H1 (cell line): ENCODE results near the gene PC. TPM values are rescaled to one million over a fixed set of nuclear protein-coding genes. Genes with fewer than 3 reads are reported as not detected.

Experiments used
- CHD2 ChIP-seq: IDR thresholded peaks from 2 replicates; pipeline ENCODE4 v1.6.1; 2012; ENCODE audit warnings: low read length, improper control_type of control experiment
- CTBP2 ChIP-seq: IDR thresholded peaks from 2 replicates; pipeline ENCODE4 v1.7.0; 2011; ENCODE audit warnings: borderline replicate concordance, mild to moderate bottlenecking, moderate library complexity, mixed read lengths, low read length; ENCODE audit not compliant: insufficient read depth, insufficient read length
- E2F6 ChIP-seq: IDR thresholded peaks from 2 replicates; pipeline ENCODE4 v1.6.1; 2012; ENCODE audit warnings: inconsistent platforms
- EGR1 ChIP-seq: IDR thresholded peaks from 2 replicates; pipeline ENCODE4 v1.6.1; 2011; ENCODE audit warnings: low read depth, low read length, borderline replicate concordance
- EP300 ChIP-seq, 2 experiments: IDR thresholded peaks; 1 replicate in 1 of 2; 2 replicates in 1 of 2; pipeline ENCODE4 v1.6.1; 2011 to 2012; ENCODE audit warnings: low read depth in 2 of 2, low read length in 2 of 2, mild to moderate bottlenecking in 2 of 2, borderline replicate concordance in 1 of 2, inconsistent platforms in 1 of 2, moderate library complexity in 1 of 2
- FOSL1 ChIP-seq: IDR thresholded peaks from 2 replicates; pipeline ENCODE4 v1.6.1; 2011; ENCODE audit warnings: mild to moderate bottlenecking, low read depth, low read length, moderate library complexity; ENCODE audit not compliant: insufficient read depth
- GTF2F1 ChIP-seq: IDR thresholded peaks from 2 replicates; pipeline ENCODE4 v1.6.1; 2012; ENCODE audit warnings: low read depth, low read length, improper control_type of control experiment, borderline replicate concordance
- HDAC6 ChIP-seq: IDR thresholded peaks from one replicate; pipeline ENCODE4 v1.7.1; 2012; ENCODE audit warnings: low read depth, mild to moderate bottlenecking, inconsistent platforms, low read length, moderate library complexity
- JUN ChIP-seq: IDR thresholded peaks from 2 replicates; pipeline ENCODE4 v1.6.1; 2011; ENCODE audit warnings: low read depth, mild to moderate bottlenecking, improper control_type of control experiment, low read length
- JUND ChIP-seq: IDR thresholded peaks from 2 replicates; pipeline ENCODE4 v1.6.1; 2011; ENCODE audit warnings: mild to moderate bottlenecking, improper control_type of control experiment, low read length
- KDM1A ChIP-seq: fragments of 200-600, 300-600 bp; sonication (generic); IDR thresholded peaks from 2 replicates; pipeline ENCODE4 v1.7.1; 2016; ENCODE audit warnings: mild to moderate bottlenecking, low read length, borderline replicate concordance
- KDM4A ChIP-seq: IDR thresholded peaks from one replicate; pipeline ENCODE4 v1.7.1; 2012; ENCODE audit warnings: low read depth, mild to moderate bottlenecking, moderate library complexity, low read length, inconsistent platforms; ENCODE audit not compliant: severe bottlenecking
- MAFK ChIP-seq: IDR thresholded peaks from 2 replicates; pipeline ENCODE4 v1.6.1; 2012; ENCODE audit warnings: low read depth, mild to moderate bottlenecking, improper control_type of control experiment, low read length
- NANOG ChIP-seq: IDR thresholded peaks from 2 replicates; pipeline ENCODE4 v1.6.1; 2011; ENCODE audit warnings: low read length, low read depth, mild to moderate bottlenecking, inconsistent platforms; ENCODE audit not compliant: insufficient read depth, poor library complexity, severe bottlenecking
- RBBP5 ChIP-seq: IDR thresholded peaks from 2 replicates; pipeline ENCODE4 v1.7.1; 2012; ENCODE audit warnings: low read depth, mild to moderate bottlenecking, inconsistent platforms, low read length, moderate library complexity, borderline replicate concordance
- SIX5 ChIP-seq: IDR thresholded peaks from 2 replicates; pipeline ENCODE4 v1.6.1; 2011; ENCODE audit warnings: mild to moderate bottlenecking, low read depth, low read length
- SP2 ChIP-seq: IDR thresholded peaks from 2 replicates; pipeline ENCODE4 v1.6.1; 2012; ENCODE audit warnings: mild to moderate bottlenecking, low read length, inconsistent platforms
- SUZ12 ChIP-seq: fragments of 200-600 bp; sonication (generic); IDR thresholded peaks from 2 replicates; pipeline ENCODE4 v1.6.1; 2012; ENCODE audit warnings: mild to moderate bottlenecking, inconsistent platforms, low read length, moderate library complexity, mixed read lengths
- TAF1 ChIP-seq: IDR thresholded peaks from 2 replicates; pipeline ENCODE4 v1.6.1; 2011; ENCODE audit warnings: mild to moderate bottlenecking, low read depth, low read length
- TCF12 ChIP-seq: IDR thresholded peaks from 2 replicates; pipeline ENCODE4 v1.6.1; 2011; ENCODE audit warnings: low read depth, mild to moderate bottlenecking, low read length
- TEAD4 ChIP-seq: IDR thresholded peaks from 2 replicates; pipeline ENCODE4 v1.6.1; 2012; ENCODE audit warnings: low read depth, low read length, inconsistent platforms, mixed read lengths
- USF2 ChIP-seq: IDR thresholded peaks from 2 replicates; pipeline ENCODE4 v1.6.1; 2011; ENCODE audit warnings: low read length, improper control_type of control experiment
- polyA plus RNA-seq, 7 experiments: library from polyadenylated mRNA; depleted of rRNA in 3 of 7; stranded (reverse) in 5 of 7; unstranded in 2 of 7; fragments of >200 nt in 5 of 7; fragments of 200-250 nt in 2 of 7; gene quantifications; 1 replicate in 5 of 7; 2 replicates in 1 of 7; 4 replicates in 1 of 7; pipeline versions ENCODE4 v1.2.1 to v1.2.3, GENCODE V29; 2011 to 2013; ENCODE audit warnings: missing spikeins in 2 of 7, mixed read lengths in 2 of 7
- total RNA-seq: library from RNA; stranded (reverse); fragmentation: NEBNext Ultra II Directional; extraction: Animal tissue kit (Norgen Biotek cat#: 25700); gene quantifications from 2 replicates; pipeline ENCODE4 v1.2.1, GENCODE V29; 2021

PC gene
- total and polyA plus RNA-seq, 2 of the 8 experiments (the other 6 are each of a cell fraction or from before 2014, with no cell fraction given): 11.5 to 27.5 TPM

- peak; percentile 55; the same call in 1 of the 2 replicates for TF ChIP-seq CHD2
- peak; percentile 88 for TF ChIP-seq EGR1
- TF ChIP-seq SP2: no peak
- no peak for TF ChIP-seq JUN
- TF ChIP-seq KDM1A: no peak
- TF ChIP-seq SUZ12: no peak
- TF ChIP-seq USF2: peak; percentile 71
- no peak for TF ChIP-seq FOSL1
- TF ChIP-seq HDAC6: no peak
- no peak for TF ChIP-seq NANOG
- no peak for TF ChIP-seq GTF2F1
- no peak for TF ChIP-seq EP300 (IDR thresholded peaks at IDR 0.05; ENCODE audit: borderline replicate concordance in 1 of 2, low read depth in 2 of 2, low read length in 2 of 2)
- TF ChIP-seq SIX5: no peak
- TF ChIP-seq E2F6: peak; percentile 80
- no peak for TF ChIP-seq TCF12
- TF ChIP-seq JUND: no peak
- TF ChIP-seq TAF1: peak; percentile 36; the same call in 1 of the 2 replicates
- TF ChIP-seq RBBP5: no peak
- no peak for TF ChIP-seq MAFK
- TF ChIP-seq CTBP2: no peak
- no peak for TF ChIP-seq TEAD4
- TF ChIP-seq KDM4A: no peak
Observed at GRCh38 chr11:66868726-66869566, 89.2 kb downstream of the PC start (continued).
